Keratinocyte (primary cell): ENCODE data around the gene GRIN2C.

Experiments
- CTCF ChIP-seq, 3 experiments: IDR thresholded peaks in 1 of 3; conservative IDR thresholded peaks in 1 of 3; optimal IDR thresholded peaks in 1 of 3; 2 replicates in 2 of 3; 3 replicates in 1 of 3; pipeline versions ENCODE3 to v1.5.1; 2011; ENCODE audit warnings: low read length in 3 of 3, mild to moderate bottlenecking in 3 of 3, moderate library complexity in 2 of 3, control low read depth in 1 of 3, inconsistent platforms in 1 of 3; ENCODE audit not compliant: insufficient read depth in 2 of 3; ENCODE audit errors: extremely low read depth in 1 of 3
- EZH2 ChIP-seq: IDR thresholded peaks from one replicate; pipeline ENCODE4 v1.6.1; 2012; ENCODE audit warnings: inconsistent platforms, mild to moderate bottlenecking, low read length, moderate library complexity

- TF ChIP-seq CTCF (optimal IDR thresholded peaks at IDR 0.05 in 1 of 3, IDR thresholded peaks at IDR 0.05 in 1 of 3, conservative IDR thresholded peaks at IDR 0.05 in 1 of 3; ENCODE audit: extremely low read depth in 1 of 3, insufficient read depth in 2 of 3, low read length in 3 of 3): no peak
- no peak for TF ChIP-seq EZH2
Observed at GRCh38 chr17:74850914-74851313, 8.8 kb downstream of the GRIN2C start.
